GM19372 (cell line): ENCODE measurements around the gene PDCD5.
"Not testable (repeated sequence)": the region's sequence is repeated elsewhere in the genome, so short reads cannot be mapped to it uniquely, and the experiment has no call there.

Experiments
- ATAC-seq: cut with Tn5 transposase; IDR thresholded peaks from one replicate; pipeline ENCODE4 v1.9.1; 2021; ENCODE audit warnings: mild to moderate bottlenecking, low read depth, moderate library complexity; ENCODE audit not compliant: unreplicated experiment

Gene PDCD5

GRCh38 chr19:32580901-32581704 is at the start of gene PDCD5:
Gene PDCD5, plus strand, starts transcription at chr19:32581190. Its CDS starts 72 bp downstream, at chr19:32581262.
- ATAC-seq, result peak; percentile 86

- ATAC-seq, result no peak
Measured at GRCh38 chr19:32532233-32532632, 48.8 kb upstream of the PDCD5 start.

- no peak for ATAC-seq
Measured at GRCh38 chr19:32537580-32537979, 43.4 kb upstream of the PDCD5 start.

- ATAC-seq, result no peak
Measured at GRCh38 chr19:32539240-32539916, 41.6 kb upstream of the PDCD5 start.

- no peak for ATAC-seq
Measured at GRCh38 chr19:32540621-32541020, 40.4 kb upstream of the PDCD5 start.

- not testable (repeated sequence) for ATAC-seq
Measured at GRCh38 chr19:32541376-32541775, 39.6 kb upstream of the PDCD5 start.

- no peak for ATAC-seq
Measured at GRCh38 chr19:32542477-32543108, 38.4 kb upstream of the PDCD5 start.

- no peak for ATAC-seq
Measured at GRCh38 chr19:32543115-32543900, 37.7 kb upstream of the PDCD5 start.

- ATAC-seq, result no peak
Measured at GRCh38 chr19:32544917-32545316, 36.1 kb upstream of the PDCD5 start.

GRCh38 chr19:32550666-32551065 is 30.3 kb upstream of the PDCD5 start:
- ATAC-seq, result no peak

- no peak for ATAC-seq
Measured at GRCh38 chr19:32555786-32556185, 25.2 kb upstream of the PDCD5 start.

- ATAC-seq, result no peak
Measured at GRCh38 chr19:32558607-32559228, 22.3 kb upstream of the PDCD5 start.

- ATAC-seq, result no peak
Measured at GRCh38 chr19:32563761-32564160, 17.2 kb upstream of the PDCD5 start.

GRCh38 chr19:32566246-32566830 is 14.7 kb upstream of the PDCD5 start:
- ATAC-seq, result no peak

- ATAC-seq, result no peak
Measured at GRCh38 chr19:32567486-32567885, 13.5 kb upstream of the PDCD5 start.

- no peak for ATAC-seq
Measured at GRCh38 chr19:32570081-32570785, 10.8 kb upstream of the PDCD5 start.

GRCh38 chr19:32571471-32572075 is 9.4 kb upstream of the PDCD5 start:
- not testable (repeated sequence) for ATAC-seq

- ATAC-seq, result not testable (repeated sequence)
Measured at GRCh38 chr19:32572700-32573491, 8.1 kb upstream of the PDCD5 start.
